Activated gamma-delta T cell treated with anti-CD3 and anti-CD28 coated beads, Interleukin-2, amount 50 U/mL, for 16 hours (primary cell): ENCODE measurements around the gene PSD.

ENCODE experiments used
- DNase-seq: peaks from one replicate; pipeline ENCODE4 v3.0.0-alpha.2; 2020; ENCODE audit warnings: low read depth

Gene PSD

GRCh38 chr10:102402512-102402896 lies 16.1 kb downstream of the PSD start:
- no peak for DNase-seq

GRCh38 chr10:102401735-102402511 lies 16.7 kb downstream of the PSD start:
- no peak for DNase-seq

DNA sequence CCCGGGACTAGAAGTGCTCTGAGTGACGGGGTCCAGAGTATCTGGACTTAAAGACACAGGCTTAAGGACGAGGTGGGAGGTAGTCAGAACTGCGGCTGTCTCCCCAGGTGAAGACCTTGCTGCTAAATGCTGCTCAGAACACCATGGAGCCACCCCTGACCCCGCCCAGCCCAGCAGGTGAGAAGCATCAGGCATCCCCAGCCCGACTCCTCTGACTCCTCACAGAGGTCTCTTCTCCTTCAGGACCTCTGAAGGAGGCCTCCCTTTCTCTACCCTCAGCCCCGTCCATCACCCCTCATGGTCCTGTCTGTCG lies 17.3 kb downstream of the PSD start:
- no peak for DNase-seq

- DNase-seq: no peak
Measured at GRCh38 chr10:102400598-102401341, 17.8 kb downstream of the PSD start.

- DNase-seq: no peak
Measured at GRCh38 chr10:102400076-102400475, 18.5 kb downstream of the PSD start.

- DNase-seq: peak; percentile 80
Measured at GRCh38 chr10:102399217-102400021, 19.2 kb downstream of the PSD start.

GRCh38 chr10:102398172-102399020 lies 20.2 kb downstream of the PSD start:
- DNase-seq: no peak

GRCh38 chr10:102397222-102398171 lies 21.1 kb downstream of the PSD start:
- no peak for DNase-seq

- DNase-seq: no peak
Measured at GRCh38 chr10:102396730-102397151, 21.8 kb downstream of the PSD start.

- DNase-seq: no peak
Measured at GRCh38 chr10:102396317-102396650, 22.3 kb downstream of the PSD start.

DNA sequence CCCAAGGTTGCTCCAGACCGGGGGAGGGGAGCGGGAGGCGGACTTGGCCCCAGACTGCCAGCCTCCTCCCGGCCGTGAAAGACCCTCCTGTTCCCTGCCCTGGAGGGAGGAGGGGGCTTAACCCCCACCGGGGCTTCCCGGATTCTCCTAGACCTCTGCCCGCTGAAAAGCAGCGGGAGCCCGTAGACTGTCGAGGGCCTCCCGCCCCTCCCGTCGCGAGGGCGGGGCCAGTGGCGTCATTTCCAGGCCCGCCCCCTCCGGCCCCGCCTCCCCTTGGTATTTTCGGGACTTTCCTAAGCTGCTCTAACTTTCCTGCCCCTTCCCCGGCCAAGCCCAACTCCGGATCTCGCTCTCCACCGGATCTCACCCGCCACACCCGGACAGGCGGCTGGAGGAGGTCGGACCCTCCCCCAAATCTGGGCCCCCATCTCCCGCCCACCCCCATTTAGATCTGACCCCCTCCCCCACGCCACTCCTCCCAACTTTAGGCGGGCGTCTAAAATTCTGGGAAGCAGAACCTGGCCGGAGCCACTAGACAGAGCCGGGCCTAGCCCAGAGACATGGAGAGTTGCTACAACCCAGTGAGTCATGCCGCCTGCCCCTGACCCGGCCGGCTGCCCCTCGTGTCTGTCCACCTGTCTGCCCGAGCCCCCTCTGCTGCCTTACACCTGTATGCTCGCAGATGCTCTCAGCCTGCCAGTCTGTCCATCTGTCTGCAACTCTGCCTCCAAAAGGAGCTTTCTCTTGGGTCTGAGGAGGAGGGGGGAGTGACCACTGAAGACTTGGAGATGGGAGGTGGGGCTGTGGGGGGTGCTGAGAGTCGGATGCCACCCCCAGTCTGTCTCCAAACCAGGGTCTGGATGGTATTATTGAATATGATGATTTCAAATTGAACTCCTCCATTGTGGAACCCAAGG lies 22.9 kb downstream of the PSD start, which contains the start of gene NFKB2:
TSS of gene NFKB2 (plus strand) at position 306 of the 917 bp plus-strand sequence. CDS start at position 561, 255 bp downstream.
- DNase-seq: peak; percentile 89

DNA sequence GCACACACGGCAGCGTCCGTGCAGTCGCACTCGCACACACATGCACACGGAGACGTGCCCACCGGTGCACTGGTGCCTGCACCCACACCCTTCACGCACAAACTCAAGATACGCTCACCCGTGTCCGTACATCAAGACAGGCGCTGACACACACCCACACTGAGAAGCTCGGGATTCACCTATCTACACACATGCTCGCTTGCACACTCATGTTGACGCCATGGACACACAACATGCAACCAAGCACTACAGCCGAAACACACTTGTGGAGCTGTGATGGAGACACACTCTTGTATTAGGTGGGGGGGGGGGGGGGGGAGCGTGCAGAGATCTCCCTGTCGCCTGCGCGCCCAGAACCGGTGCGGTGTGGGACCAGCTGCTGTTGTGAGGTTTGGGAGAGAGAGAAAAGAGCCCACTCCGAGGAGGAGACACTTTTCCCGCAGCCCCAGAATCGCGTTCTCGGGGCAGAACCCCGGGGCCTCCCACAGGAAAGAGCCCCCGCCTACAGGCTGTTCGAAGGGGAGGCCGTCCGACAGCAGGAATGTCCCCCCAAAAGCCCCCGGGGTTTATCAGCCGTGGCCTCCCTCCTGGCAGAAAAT lies 23.7 kb downstream of the PSD start:
- DNase-seq: peak; percentile 57

- DNase-seq: peak; percentile 99
Measured at GRCh38 chr10:102394079-102394800, 24.3 kb downstream of the PSD start.

DNA sequence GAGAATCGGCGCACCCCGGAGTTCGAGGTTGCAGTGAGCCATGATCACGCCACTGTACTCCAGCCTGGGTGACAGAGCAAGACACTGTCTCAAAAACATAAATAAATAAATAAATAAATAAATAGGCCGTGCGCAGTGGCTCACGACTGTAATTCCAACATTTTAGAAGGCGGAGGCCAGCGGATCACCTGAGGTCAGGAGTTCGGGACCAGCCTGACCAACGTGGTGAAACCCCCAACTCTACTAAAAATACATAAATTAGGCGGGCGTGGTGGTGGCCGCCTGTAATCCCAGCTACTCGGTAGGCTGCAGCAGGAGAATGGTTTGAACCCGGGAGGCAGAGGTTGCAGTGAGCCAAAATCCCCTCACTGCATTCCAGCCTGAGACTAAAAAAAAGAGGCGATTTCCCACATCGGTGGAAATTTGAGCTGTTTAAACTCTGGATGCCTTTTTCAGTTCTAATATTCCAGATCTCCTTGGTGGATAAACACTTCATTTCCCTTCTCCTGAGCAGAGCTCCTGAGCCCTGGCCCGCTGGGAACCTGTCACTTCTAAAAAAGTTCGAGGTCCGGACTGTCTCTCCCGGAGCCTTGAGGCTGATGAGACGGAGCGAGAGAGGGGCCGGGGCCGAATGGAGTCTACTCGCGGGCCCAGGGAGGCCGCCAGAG lies 25.0 kb downstream of the PSD start:
- DNase-seq: no peak

DNA sequence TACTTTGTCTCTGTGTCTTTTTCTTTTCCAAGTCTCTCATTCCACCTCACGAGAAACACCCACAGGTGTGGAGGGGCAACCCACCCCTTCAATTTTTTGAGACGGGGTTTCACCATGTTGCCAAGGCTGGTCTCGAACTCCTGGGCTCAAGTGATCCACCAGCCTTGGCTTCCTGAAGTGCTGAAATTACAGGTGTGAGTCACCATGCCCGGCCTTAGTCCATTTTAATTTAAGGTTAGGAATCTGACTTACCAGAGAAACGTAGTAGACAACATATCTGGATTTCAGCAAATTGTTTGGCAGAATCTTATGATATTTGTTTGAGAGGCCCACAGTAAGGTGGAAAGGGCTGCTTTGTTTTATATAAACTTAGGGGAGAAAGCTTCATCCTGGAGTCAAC lies 26.3 kb downstream of the PSD start:
- no peak for DNase-seq

- no peak for DNase-seq
Measured at GRCh38 chr10:102389894-102390293, 28.7 kb downstream of the PSD start.

- DNase-seq: no peak
Measured at GRCh38 chr10:102384606-102385429, 33.8 kb downstream of the PSD start.
